ENCODE results near the gene SH3PXD2A.

Gene SH3PXD2A

GRCh38 chr10:103770139-103770538 is 85.2 kb downstream of the SH3PXD2A start:
- no peak overlapping the region for H3K4me3 ChIP-seq (ENCODE audit: control insufficient read depth, low read depth, low read length)
- TF ChIP-seq CTCF (conservative IDR thresholded peaks at IDR 0.05; ENCODE audit: control insufficient read depth, insufficient read depth, low read depth, low read length): no peak
- DNase-seq (ENCODE audit: low read depth): no peak

- H3K4me3 ChIP-seq (ENCODE audit: control insufficient read depth, low read depth, low read length): no peak overlapping the region
- DNase-seq (ENCODE audit: low read depth): no peak
- no peak for TF ChIP-seq CTCF (conservative IDR thresholded peaks at IDR 0.05; ENCODE audit: control insufficient read depth, insufficient read depth, low read depth, low read length)
Measured at GRCh38 chr10:103769176-103769575, 86.2 kb downstream of the SH3PXD2A start.

GRCh38 chr10:103768345-103768744 is 87.0 kb downstream of the SH3PXD2A start:
- DNase-seq (ENCODE audit: low read depth): no peak
- TF ChIP-seq CTCF (conservative IDR thresholded peaks at IDR 0.05; ENCODE audit: control insufficient read depth, insufficient read depth, low read depth, low read length): no peak
- no peak overlapping the region for H3K4me3 ChIP-seq (ENCODE audit: control insufficient read depth, low read depth, low read length)

GRCh38 chr10:103767756-103768155 is 87.6 kb downstream of the SH3PXD2A start:
- H3K4me3 ChIP-seq (ENCODE audit: control insufficient read depth, low read depth, low read length): no peak overlapping the region
- TF ChIP-seq CTCF (conservative IDR thresholded peaks at IDR 0.05; ENCODE audit: control insufficient read depth, insufficient read depth, low read depth, low read length): no peak
- no peak for DNase-seq (ENCODE audit: low read depth)

GRCh38 chr10:103766751-103767505 is 88.4 kb downstream of the SH3PXD2A start:
- DNase-seq (ENCODE audit: low read depth): no peak
- H3K4me3 ChIP-seq (ENCODE audit: control insufficient read depth, low read depth, low read length): no peak overlapping the region
- TF ChIP-seq CTCF (conservative IDR thresholded peaks at IDR 0.05; ENCODE audit: control insufficient read depth, insufficient read depth, low read depth, low read length): no peak

GRCh38 chr10:103765981-103766380 is 89.4 kb downstream of the SH3PXD2A start:
- no peak for DNase-seq (ENCODE audit: low read depth)
- no peak for TF ChIP-seq CTCF (conservative IDR thresholded peaks at IDR 0.05; ENCODE audit: control insufficient read depth, insufficient read depth, low read depth, low read length)
- H3K4me3 ChIP-seq (ENCODE audit: control insufficient read depth, low read depth, low read length): no peak overlapping the region
